A549 (cell line): ENCODE measurements around the gene RASGRP2. TPM values are rescaled to one million over a fixed set of nuclear protein-coding genes. Genes with fewer than 3 reads are reported as not detected.
A peak's percentile ranks its signal among the peaks of the same experiment; 100 is the strongest.

ENCODE experiments used
- ATAC-seq, 2 experiments: fragments of 200-7000 bp in 1 of 2; fragments of >200 bp in 1 of 2; cut with Nextera tagmentation in 1 of 2; cut with Tn5 transposase in 1 of 2; 3 replicates each; pipeline versions ENCODE4 v1.8.0 to v1.9.1; 2018 to 2020; ENCODE audit warnings: mild to moderate bottlenecking in 1 of 2, moderate library complexity in 1 of 2
- CTCF ChIA-PET: fragments of 300-600 bp; sonication (Branson Sonifier 250); formaldehyde crosslinking; extraction: SDS; loops from one replicate; lab custom pipeline; 2021; ENCODE audit warnings: antibody characterized with exemption, inconsistent platforms; lab: Yijun Ruan, JAX
- POLR2A ChIA-PET: fragments of 350-600 bp; formaldehyde crosslinking; extraction: SDS; loops from one replicate; lab custom pipeline; 2021; ENCODE audit warnings: antibody characterized with exemption, inconsistent platforms; lab: Yijun Ruan, JAX
- DNase-seq, 2 experiments: peaks; one replicate each; pipeline versions ENCODE4 v3.0.0 to v3.0.0-alpha.2; 2011 to 2016; ENCODE audit warnings: low read depth in 1 of 2, low spot score in 1 of 2
- FAIRE-seq: peaks from 2 replicates; lab custom pipeline; 2011; peaks lifted over from hg19 to GRCh38; lab: Jason Lieb, UNC
- H3K27ac ChIP-seq, 2 experiments: fragments of >200 bp; sonication (Bioruptor Twin); formaldehyde crosslinking; 3 replicates each; pipeline ENCODE4 v1.5.1; 2016 to 2017
- H3K4me1 ChIP-seq: fragments of >200 bp; sonication (Bioruptor Twin); formaldehyde crosslinking; 3 replicates; pipeline ENCODE4 v1.6.1; 2016
- H3K4me2 ChIP-seq: fragments of >200 bp; sonication (Bioruptor Twin); formaldehyde crosslinking; 3 replicates; pipeline ENCODE4 v1.6.1; 2016
- H3K4me3 ChIP-seq: fragments of >200 bp; sonication (Bioruptor Twin); formaldehyde crosslinking; 3 replicates; pipeline ENCODE4 v1.5.1; 2016
- H3K9me3 ChIP-seq: fragments of >200 bp; sonication (Bioruptor Twin); formaldehyde crosslinking; 3 replicates; pipeline ENCODE4 v1.6.1; 2016
- CBX8 ChIP-seq: fragments of 200-600 bp; sonication (generic); IDR thresholded peaks from 2 replicates; pipeline ENCODE4 v1.6.1; 2016
- CHD2 ChIP-seq: fragments of 150-350 bp; IDR thresholded peaks from 2 replicates; pipeline ENCODE4 v1.6.1; 2014; ENCODE audit warnings: low read length; ENCODE audit not compliant: partially characterized antibody
- CTCF ChIP-seq: fragments of >200 bp; sonication (Bioruptor Twin); formaldehyde crosslinking; IDR thresholded peaks from 3 replicates; pipeline ENCODE4 v1.5.1; 2016
- ESRRA ChIP-seq: fragments of 150-350 bp; IDR thresholded peaks from 2 replicates; pipeline ENCODE4 v1.6.1; 2014; ENCODE audit warnings: mild to moderate bottlenecking, low read length, borderline replicate concordance
- FOSB ChIP-seq: fragments of 250-450 bp; sonication (Bioruptor Pico); IDR thresholded peaks from 2 replicates; pipeline ENCODE4 v1.5.0; 2020; ENCODE audit warnings: mild to moderate bottlenecking, moderate library complexity
- HDAC2 ChIP-seq: fragments of 200-600 bp; sonication (generic); IDR thresholded peaks from 2 replicates; pipeline ENCODE4 v1.6.1; 2016
- HOXA7 ChIP-seq: fragments of 250-450 bp; sonication (Bioruptor Pico); IDR thresholded peaks from 2 replicates; pipeline ENCODE4 v1.5.0; 2020; ENCODE audit warnings: mild to moderate bottlenecking, moderate library complexity
- HOXB5 ChIP-seq: fragments of 250-450 bp; sonication (Bioruptor Pico); IDR thresholded peaks from 2 replicates; pipeline ENCODE4 v1.5.0; 2020; ENCODE audit warnings: mild to moderate bottlenecking, moderate library complexity
- JUNB ChIP-seq: fragments of >200 bp; sonication (Bioruptor Twin); formaldehyde crosslinking; IDR thresholded peaks from 2 replicates; pipeline ENCODE4 v1.6.1; 2016
- NPAS2 ChIP-seq: fragments of 250-450 bp; sonication (Bioruptor Pico); IDR thresholded peaks from 2 replicates; pipeline ENCODE4 v1.8.0; 2022; ENCODE audit warnings: mild to moderate bottlenecking, moderate library complexity, borderline replicate concordance
- PBX3 ChIP-seq: IDR thresholded peaks from 2 replicates; pipeline ENCODE4 v1.6.1; 2012
- POLR2A ChIP-seq: IDR thresholded peaks from 2 replicates; pipeline ENCODE4 v1.6.1; 2012; ENCODE audit warnings: mild to moderate bottlenecking, low read length
- RFX5 ChIP-seq: fragments of 450-650 bp; IDR thresholded peaks from 2 replicates; pipeline ENCODE4 v1.7.1; 2014; ENCODE audit warnings: antibody characterized with exemption, mild to moderate bottlenecking, moderate library complexity
- SMC3 ChIP-seq: fragments of >200 bp; sonication (Bioruptor Twin); formaldehyde crosslinking; IDR thresholded peaks from 3 replicates; pipeline ENCODE4 v1.6.1; 2018; ENCODE audit warnings: inconsistent platforms
- ZSCAN20 ChIP-seq: fragments of 250-450 bp; sonication (Bioruptor Pico); IDR thresholded peaks from 2 replicates; pipeline ENCODE4 v1.8.0; 2022; ENCODE audit warnings: mild to moderate bottlenecking, moderate library complexity
- WGBS: methylation state at CpG from one replicate; pipeline ENCODE4 v1.1.6; 2017; ENCODE audit errors: missing lambda C conversion rate; 5-methylcytosine and 5-hydroxymethylcytosine counted together
- polyA plus RNA-seq, 4 experiments: library from polyadenylated mRNA; depleted of rRNA in 3 of 4; stranded (reverse); fragments of >200 nt; fragmentation: RNase III in 1 of 4; extraction: RNeasy Plus Mini Kit Qiagen cat#74134 plus additional on column Dnase treatment in 1 of 4; gene quantifications; 2 replicates in 3 of 4; 3 replicates in 1 of 4; pipeline ENCODE4 v1.2.3, GENCODE V29; 2011 to 2017

RASGRP2 gene
- polyA plus RNA-seq, 2 of the 4 experiments (the other 2 are of a cell fraction): 0.88 to 0.89 TPM

- 46% methylated on average over 49 of the region's 54 CpGs for WGBS
- POLR2A ChIA-PET: no interaction called here
Observed at GRCh38 chr11:64742087-64742888, 1.7 kb downstream of the RASGRP2 start.

GRCh38 chr11:64741375-64742086, 2.4 kb downstream of the RASGRP2 start:
- Histone ChIP-seq H3K9me3 (no peaks in the 10 kb centered on the region), H3K4me3 (no peak overlapping the region), H3K27ac (no peak overlapping the region), H3K4me2 (no peak overlapping the region), H3K4me1 (peaks cover 28% of the 10 kb centered on the region)
- TF ChIP-seq NPAS2: no peak
- TF ChIP-seq CBX8: no peak
- no peak for TF ChIP-seq RFX5
- no peak for TF ChIP-seq PBX3
- no peak for DNase-seq
- 87% methylated on average over 24 of the region's 24 CpGs for WGBS
- ChIA-PET POLR2A (no interaction called here), CTCF (interaction anchor here (0.7 to 7.2 kb wide), 14 partner anchors 11 to 377 kb away, joined by 3 to 104 read pairs (median 6); partner anchors contain the start of genes MAP4K2, PYGM and ZNHIT2)
- ATAC-seq: no peak
- no peak for FAIRE-seq

More at GRCh38 chr11:64742087-64742888, 1.7 kb downstream of the RASGRP2 start:
- Histone ChIP-seq H3K27ac (peak overlapping the region; percentile 62 to 83; a peak in 5 of 6 replicates), H3K4me2 (peak overlapping the region; percentile 99), H3K4me3 (peak overlapping the region; percentile 61), H3K9me3 (no peaks in the 10 kb centered on the region), H3K4me1 (peaks cover 28% of the 10 kb centered on the region)
- ATAC-seq (peak; percentile 15 to 35), FAIRE-seq (no peak), DNase-seq (no peak)
- TF ChIP-seq ESRRA (no peak), HOXB5 (CRISPR knock-in tag) (0 out of 2 replicates have a peak, but pooled peaks have one; percentile 27)
- CTCF ChIA-PET: interaction anchor here (0.5 to 7.2 kb wide), 24 partner anchors 12 to 438 kb away, joined by 3 to 104 read pairs (median 4); partner anchors contain the start of genes MAP4K2, PYGM and ZNHIT2

GRCh38 chr11:64739871-64740270, 4.1 kb downstream of the RASGRP2 start:
- no peak for TF ChIP-seq JUNB
- TF ChIP-seq ESRRA: no peak
- TF ChIP-seq HOXA7 (CRISPR knock-in tag): no peak
- no peak for TF ChIP-seq POLR2A
- TF ChIP-seq NPAS2: no peak
- TF ChIP-seq CHD2: no peak
- TF ChIP-seq HDAC2: no peak
- no peak for TF ChIP-seq FOSB
- TF ChIP-seq SMC3: no peak
- Histone ChIP-seq H3K4me1 (peaks cover 19% of the 10 kb centered on the region), H3K4me2 (no peak overlapping the region), H3K9me3 (no peaks in the 10 kb centered on the region), H3K27ac (no peak overlapping the region), H3K4me3 (no peak overlapping the region)
- WGBS: 82% methylated on average over 12 of the region's 12 CpGs
- ChIA-PET CTCF (interaction anchor here (0.6 to 7.2 kb wide), 5 partner anchors 9 to 291 kb away, joined by 5 to 104 read pairs (median 57); partner anchors contain the start of gene PYGM), POLR2A (no interaction called here)
- DNase-seq: no peak
- no peak for ATAC-seq
- FAIRE-seq: no peak

- no peak for DNase-seq
- no peak overlapping the region for H3K27ac ChIP-seq
- WGBS: 77% methylated on average over 15 of the region's 15 CpGs
- POLR2A ChIA-PET: no interaction called here
- no peak overlapping the region for H3K4me2 ChIP-seq
- no peak for TF ChIP-seq ZSCAN20 (CRISPR knock-in tag)
- no peak for TF ChIP-seq FOSB
- no peak for TF ChIP-seq CTCF
- TF ChIP-seq, all 56 proteins: peak for 0
- CTCF ChIA-PET: interaction anchor here (1.1 to 3.7 kb wide), 7 partner anchors 10 to 287 kb away, joined by 3 to 23 read pairs (median 9); no protein-coding TSS in a partner anchor
- FAIRE-seq: no peak
- no peaks in the 10 kb centered on the region for H3K4me1 ChIP-seq
- no peaks in the 10 kb centered on the region for H3K9me3 ChIP-seq
- ATAC-seq: no peak
- H3K4me3 ChIP-seq: no peak overlapping the region
Observed at GRCh38 chr11:64736654-64737053, 7.3 kb downstream of the RASGRP2 start.
